Memory B cell (primary cell): ENCODE data around the gene BCL7C.

Experiments used
- ATAC-seq: fragments of 150-1000 bp; cut with Tn5 transposase; 2 replicates; pipeline ENCODE4 v1.10.0; 2021; ENCODE audit warnings: low read depth, mild to moderate bottlenecking, moderate library complexity
- DNase-seq, 2 donors: peaks; one replicate each; pipeline ENCODE4 v3.0.0; 2022; ENCODE audit warnings: low spot score in 2 of 2
- H3K27ac Mint-ChIP-seq: one replicate; pipeline ENCODE4 v1.8.0; 2022; ENCODE audit warnings: mild to moderate bottlenecking, moderate library complexity, mixed read lengths
- H3K27me3 Mint-ChIP-seq: one replicate; pipeline ENCODE4 v1.8.0; 2022; ENCODE audit warnings: mixed read lengths
- H3K36me3 Mint-ChIP-seq: one replicate; pipeline ENCODE4 v1.8.0; 2022; ENCODE audit warnings: mild to moderate bottlenecking, mixed read lengths
- H3K4me1 Mint-ChIP-seq: one replicate; pipeline ENCODE4 v1.8.0; 2022; ENCODE audit warnings: mixed read lengths
- H3K4me3 Mint-ChIP-seq: one replicate; pipeline ENCODE4 v1.8.0; 2022; ENCODE audit warnings: mild to moderate bottlenecking, moderate library complexity, mixed read lengths
- H3K9me3 Mint-ChIP-seq: one replicate; pipeline ENCODE4 v1.8.0; 2022; ENCODE audit warnings: mixed read lengths

The BCL7C gene

GRCh38 chr16:30912794-30913412, 19.0 kb upstream of the BCL7C start:
- peaks cover 5% of the 10 kb centered on the region for H3K4me1 Mint-ChIP-seq
- H3K27me3 Mint-ChIP-seq = peaks cover 1% of the 10 kb centered on the region
- no peak overlapping the region for H3K27ac Mint-ChIP-seq
- ATAC-seq (no peak), DNase-seq (no peak)
- no peaks in the 10 kb centered on the region for H3K9me3 Mint-ChIP-seq
- no peaks in the 10 kb centered on the region for H3K36me3 Mint-ChIP-seq
- no peak overlapping the region for H3K4me3 Mint-ChIP-seq

GRCh38 chr16:30910427-30911029, 16.7 kb upstream of the BCL7C start:
- DNase-seq (no peak), ATAC-seq (no peak)
- Mint-ChIP-seq H3K4me3 (no peak overlapping the region), H3K4me1 (peaks cover 5% of the 10 kb centered on the region), H3K9me3 (no peaks in the 10 kb centered on the region), H3K27ac (no peak overlapping the region), H3K27me3 (peaks cover 1% of the 10 kb centered on the region), H3K36me3 (no peaks in the 10 kb centered on the region)

- H3K27ac Mint-ChIP-seq = no peak overlapping the region
- H3K27me3 Mint-ChIP-seq = peaks cover 1% of the 10 kb centered on the region
- no peak overlapping the region for H3K4me3 Mint-ChIP-seq
- peaks cover 2% of the 10 kb centered on the region for H3K9me3 Mint-ChIP-seq
- no peaks in the 10 kb centered on the region for H3K36me3 Mint-ChIP-seq
- DNase-seq (no peak), ATAC-seq (no peak)
- peaks cover 12% of the 10 kb centered on the region for H3K4me1 Mint-ChIP-seq
These were observed 13.2 kb upstream of the BCL7C start for GRCh38 chr16:30907064-30907463.

- H3K27ac Mint-ChIP-seq = no peak overlapping the region
- H3K4me3 Mint-ChIP-seq = no peak overlapping the region
- H3K9me3 Mint-ChIP-seq = peaks cover 2% of the 10 kb centered on the region
- H3K27me3 Mint-ChIP-seq = peaks cover 1% of the 10 kb centered on the region
- no peaks in the 10 kb centered on the region for H3K36me3 Mint-ChIP-seq
- DNase-seq (no peak), ATAC-seq (peak; percentile 58)
- H3K4me1 Mint-ChIP-seq = peaks cover 17% of the 10 kb centered on the region
These were observed 10.4 kb upstream of the BCL7C start for GRCh38 chr16:30904114-30904780.

- Mint-ChIP-seq H3K36me3 (no peaks in the 10 kb centered on the region), H3K4me1 (peaks cover 17% of the 10 kb centered on the region), H3K27me3 (no peaks in the 10 kb centered on the region), H3K27ac (no peak overlapping the region), H3K9me3 (peaks cover 2% of the 10 kb centered on the region), H3K4me3 (no peak overlapping the region)
- no peak for DNase-seq
- no peak for ATAC-seq
These were observed 9.7 kb upstream of the BCL7C start for GRCh38 chr16:30903596-30903995.

GRCh38 chr16:30903002-30903401, 9.1 kb upstream of the BCL7C start:
- DNase-seq (no peak), ATAC-seq (no peak)
- peak overlapping the region; percentile 79 for H3K27ac Mint-ChIP-seq
- peaks cover 2% of the 10 kb centered on the region for H3K9me3 Mint-ChIP-seq
- H3K27me3 Mint-ChIP-seq = no peaks in the 10 kb centered on the region
- H3K4me1 Mint-ChIP-seq = peaks cover 17% of the 10 kb centered on the region
- H3K36me3 Mint-ChIP-seq = no peaks in the 10 kb centered on the region
- H3K4me3 Mint-ChIP-seq = peak overlapping the region; percentile 97

GRCh38 chr16:30902029-30902972, 8.4 kb upstream of the BCL7C start:
- Mint-ChIP-seq H3K27me3 (no peaks in the 10 kb centered on the region), H3K9me3 (peaks cover 2% of the 10 kb centered on the region), H3K4me1 (peaks cover 20% of the 10 kb centered on the region), H3K4me3 (peak overlapping the region; percentile 97), H3K36me3 (no peaks in the 10 kb centered on the region), H3K27ac (peak overlapping the region; percentile 79)
- DNase-seq (peak in 1 of 2 donors; percentile 65), ATAC-seq (peak; percentile 69)

- no peak for ATAC-seq
- Mint-ChIP-seq H3K27me3 (no peaks in the 10 kb centered on the region), H3K9me3 (peaks cover 2% of the 10 kb centered on the region), H3K4me1 (peaks cover 28% of the 10 kb centered on the region), H3K4me3 (peak overlapping the region; percentile 71), H3K27ac (no peak overlapping the region), H3K36me3 (no peaks in the 10 kb centered on the region)
- DNase-seq = no peak
These were observed 7.5 kb upstream of the BCL7C start for GRCh38 chr16:30901201-30902028.

GRCh38 chr16:30900588-30900987, 6.7 kb upstream of the BCL7C start:
- Mint-ChIP-seq H3K4me1 (peaks cover 35% of the 10 kb centered on the region), H3K9me3 (peaks cover 2% of the 10 kb centered on the region), H3K36me3 (no peaks in the 10 kb centered on the region), H3K27me3 (no peaks in the 10 kb centered on the region), H3K4me3 (no peak overlapping the region), H3K27ac (no peak overlapping the region)
- DNase-seq (no peak), ATAC-seq (no peak)

GRCh38 chr16:30899794-30900193, 5.9 kb upstream of the BCL7C start:
- no peak overlapping the region for H3K27ac Mint-ChIP-seq
- no peak for ATAC-seq

GRCh38 chr16:30896889-30897733, 3.2 kb upstream of the BCL7C start:
- Mint-ChIP-seq H3K4me1 (peaks cover 41% of the 10 kb centered on the region), H3K27me3 (no peaks in the 10 kb centered on the region), H3K9me3 (no peaks in the 10 kb centered on the region), H3K36me3 (no peaks in the 10 kb centered on the region), H3K4me3 (peak overlapping the region; percentile 85), H3K27ac (peak overlapping the region; percentile 83)
- ATAC-seq (peak; percentile 61), DNase-seq (peak; percentile 57 to 58)

More at GRCh38 chr16:30899794-30900193, 5.9 kb upstream of the BCL7C start:
- Mint-ChIP-seq H3K9me3 (peaks cover 2% of the 10 kb centered on the region), H3K36me3 (no peaks in the 10 kb centered on the region), H3K4me1 (peaks cover 40% of the 10 kb centered on the region), H3K27me3 (no peaks in the 10 kb centered on the region), H3K4me3 (no peak overlapping the region)
- no peak for DNase-seq

GRCh38 chr16:30896261-30896888, 2.5 kb upstream of the BCL7C start, which contains the start of gene CTF1:
Gene CTF1 (plus strand): TSS chr16:30896614. CDS start chr16:30896644, 30 bp downstream.
- Mint-ChIP-seq H3K27me3 (no peaks in the 10 kb centered on the region), H3K4me3 (peak within 1 kb of the TSS; percentile 85), H3K9me3 (no peaks in the 10 kb centered on the region), H3K4me1 (peaks cover 41% of the 10 kb centered on the region), H3K27ac (peak within 1 kb of the TSS; percentile 83), H3K36me3 (peaks cover 2% of the 10 kb centered on the region)
- no peak for ATAC-seq
- no peak for DNase-seq
